Osteocyte (in vitro differentiated cells): ENCODE measurements around the gene CNTN6. TPM values are rescaled to one million over a fixed set of nuclear protein-coding genes. Genes with fewer than 3 reads are reported as not detected.
A peak's percentile ranks its signal among the peaks of the same experiment; 100 is the strongest.

ENCODE experiments used
- DNase-seq: peaks from one replicate; pipeline ENCODE4 v3.0.0; 2021; ENCODE audit warnings: mixed read lengths; ENCODE audit not compliant: unreplicated experiment; ENCODE audit errors: extremely low spot score
- H3K27ac Mint-ChIP-seq: one replicate; pipeline ENCODE4 v1.8.0; 2021; ENCODE audit warnings: mild to moderate bottlenecking, mixed read lengths; ENCODE audit not compliant: unreplicated experiment
- H3K27me3 Mint-ChIP-seq: one replicate; pipeline ENCODE4 v1.8.0; 2021; ENCODE audit warnings: mixed read lengths; ENCODE audit not compliant: unreplicated experiment
- H3K36me3 Mint-ChIP-seq: one replicate; pipeline ENCODE4 v1.8.0; 2021; ENCODE audit warnings: mixed read lengths; ENCODE audit not compliant: unreplicated experiment
- H3K4me1 Mint-ChIP-seq: one replicate; pipeline ENCODE4 v1.8.0; 2021; ENCODE audit warnings: mixed read lengths; ENCODE audit not compliant: unreplicated experiment
- H3K4me3 Mint-ChIP-seq: one replicate; pipeline ENCODE4 v1.8.0; 2021; ENCODE audit warnings: mild to moderate bottlenecking, moderate library complexity, mixed read lengths; ENCODE audit not compliant: unreplicated experiment
- H3K9me3 Mint-ChIP-seq: one replicate; pipeline ENCODE4 v1.8.0; 2021; ENCODE audit warnings: mixed read lengths; ENCODE audit not compliant: unreplicated experiment
- CTCF ChIP-seq: fragments of 200-600 bp; sonication (generic); IDR thresholded peaks from 2 replicates; pipeline ENCODE4 v1.5.0; 2021; ENCODE audit warnings: antibody characterized with exemption, mild to moderate bottlenecking, moderate library complexity
- long read RNA-seq: library from polyadenylated mRNA; unstranded; transcript quantifications from one replicate; pipeline ENCODE4 v2.0.0, GENCODE V29; 2021
- total RNA-seq: library from RNA; stranded (reverse); gene quantifications from 2 replicates; pipeline ENCODE4 v1.2.1, GENCODE V29; 2021

Gene CNTN6
- 27.5 and 28.8 TPM in 2 replicates for total RNA-seq
- long read RNA-seq, full-length matches to known transcripts: 144 of 251 reads
- long read RNA-seq, partial matches to known transcripts: 32 of 251 reads
- long read RNA-seq, other reads (novel, unspliced or antisense): 75 of 251 reads

- no peaks in the 10 kb centered on the region for H3K27me3 Mint-ChIP-seq
- H3K27ac Mint-ChIP-seq: peak within 1 kb of the TSS; percentile 78
- no peak for DNase-seq
- H3K4me3 Mint-ChIP-seq: peak within 1 kb of the TSS; percentile 82
- peaks cover 10% of the 10 kb centered on the region for H3K36me3 Mint-ChIP-seq
- peaks cover 51% of the 10 kb centered on the region for H3K4me1 Mint-ChIP-seq
- TF ChIP-seq CTCF: no peak
- peaks cover 12% of the 10 kb centered on the region for H3K9me3 Mint-ChIP-seq
Observed at GRCh38 chr3:1092771-1093170, at the start of gene CNTN6. CNTN6 (plus strand) TSS chr3:1093024; CDS start chr3:1148009, 54,985 bp downstream.

- no peak for DNase-seq
- Mint-ChIP-seq H3K9me3 (peaks cover 13% of the 10 kb centered on the region), H3K36me3 (no peaks in the 10 kb centered on the region), H3K4me3 (no peak overlapping the region), H3K27ac (no peak overlapping the region), H3K4me1 (no peaks in the 10 kb centered on the region), H3K27me3 (peaks cover 12% of the 10 kb centered on the region)
- TF ChIP-seq CTCF: no peak
Observed at GRCh38 chr3:1048558-1048957, 44.3 kb upstream of the CNTN6 start.

GRCh38 chr3:1055870-1056269 is 37.0 kb upstream of the CNTN6 start:
- H3K9me3 Mint-ChIP-seq: peaks cover under 1% of the 10 kb centered on the region
- H3K27me3 Mint-ChIP-seq: peaks cover 9% of the 10 kb centered on the region
- H3K27ac Mint-ChIP-seq: no peak overlapping the region
- no peak for TF ChIP-seq CTCF
- H3K36me3 Mint-ChIP-seq: no peaks in the 10 kb centered on the region
- no peak for DNase-seq
- no peak overlapping the region for H3K4me3 Mint-ChIP-seq
- peaks cover 4% of the 10 kb centered on the region for H3K4me1 Mint-ChIP-seq

GRCh38 chr3:1056744-1057143 is 36.1 kb upstream of the CNTN6 start:
- H3K4me3 Mint-ChIP-seq: peak overlapping the region; percentile 14
- peaks cover 10% of the 10 kb centered on the region for H3K27me3 Mint-ChIP-seq
- DNase-seq: no peak
- peaks cover 3% of the 10 kb centered on the region for H3K9me3 Mint-ChIP-seq
- H3K27ac Mint-ChIP-seq: no peak overlapping the region
- TF ChIP-seq CTCF: no peak
- peaks cover 4% of the 10 kb centered on the region for H3K4me1 Mint-ChIP-seq
- H3K36me3 Mint-ChIP-seq: no peaks in the 10 kb centered on the region

- TF ChIP-seq CTCF: no peak
- H3K9me3 Mint-ChIP-seq: peaks cover 3% of the 10 kb centered on the region
- H3K4me3 Mint-ChIP-seq: no peak overlapping the region
- no peak for DNase-seq
- H3K27ac Mint-ChIP-seq: no peak overlapping the region
- peaks cover 4% of the 10 kb centered on the region for H3K4me1 Mint-ChIP-seq
- H3K27me3 Mint-ChIP-seq: peaks cover 12% of the 10 kb centered on the region
- no peaks in the 10 kb centered on the region for H3K36me3 Mint-ChIP-seq
Observed at GRCh38 chr3:1057436-1057835, 35.4 kb upstream of the CNTN6 start.
